ENCODE data around the gene TP53I11.

TP53I11 gene

GRCh38 chr11:44950625-44951476 is at the start of gene TP53I11:
Gene TP53I11, minus strand, starts transcription at chr11:44950883. Its CDS starts 12,548 bp downstream, at chr11:44938335.
- Histone ChIP-seq H3K4me3 (peak within 1 kb of the TSS; percentile 96), H3K36me3 (0 out of 2 replicates have a peak, but pooled peaks cover under 1% of the 10 kb centered on the region), H3K4me2 (peak within 1 kb of the TSS; percentile 99), H3K27me3 (no peaks in the 10 kb centered on the region), H3K9ac (peak within 1 kb of the TSS; percentile 96), H3K27ac (peak within 1 kb of the TSS; percentile 98), H3K4me1 (peaks cover 82% of the 10 kb centered on the region), H4K20me1 (peaks cover 35% of the 10 kb centered on the region), H3K9me3 (no peaks in the 10 kb centered on the region)
- no peak for TF ChIP-seq Cebpa-rat (IDR thresholded peaks at IDR 0.05)

- no peak overlapping the region for H3K9ac ChIP-seq
- peak overlapping the region; percentile 45 for H3K4me2 ChIP-seq
- peaks cover 30% of the 10 kb centered on the region for H3K4me1 ChIP-seq
- H3K9me3 ChIP-seq: no peaks in the 10 kb centered on the region
- H3K27me3 ChIP-seq: no peaks in the 10 kb centered on the region
- no peak for TF ChIP-seq Cebpa-rat (IDR thresholded peaks at IDR 0.05)
- no peaks in the 10 kb centered on the region for H3K36me3 ChIP-seq
- H4K20me1 ChIP-seq: no peaks in the 10 kb centered on the region
- H3K4me3 ChIP-seq: no peak overlapping the region
- H3K27ac ChIP-seq: no peak overlapping the region
Observed at GRCh38 chr11:44999068-44999467, 48.4 kb upstream of the TP53I11 start.

- Histone ChIP-seq H3K27ac (no peak overlapping the region), H3K4me3 (no peak overlapping the region), H3K9me3 (no peaks in the 10 kb centered on the region), H3K9ac (no peak overlapping the region), H4K20me1 (no peaks in the 10 kb centered on the region), H3K27me3 (no peaks in the 10 kb centered on the region), H3K4me2 (peak overlapping the region; percentile 43), H3K4me1 (peaks cover 31% of the 10 kb centered on the region), H3K36me3 (no peaks in the 10 kb centered on the region)
- TF ChIP-seq Cebpa-rat (IDR thresholded peaks at IDR 0.05): no peak
Observed at GRCh38 chr11:44998051-44998450, 47.4 kb upstream of the TP53I11 start.

- Histone ChIP-seq H3K4me3 (no peak overlapping the region), H4K20me1 (no peaks in the 10 kb centered on the region), H3K27me3 (no peaks in the 10 kb centered on the region), H3K36me3 (no peaks in the 10 kb centered on the region), H3K9ac (no peak overlapping the region), H3K4me2 (peak overlapping the region; percentile 43), H3K4me1 (peaks cover 36% of the 10 kb centered on the region), H3K9me3 (no peaks in the 10 kb centered on the region), H3K27ac (no peak overlapping the region)
- TF ChIP-seq Cebpa-rat (IDR thresholded peaks at IDR 0.05): no peak
Observed at GRCh38 chr11:44997566-44997965, 46.9 kb upstream of the TP53I11 start.

GRCh38 chr11:44994753-44995152 is 44.1 kb upstream of the TP53I11 start:
- H3K4me3 ChIP-seq: no peak overlapping the region
- peaks cover 51% of the 10 kb centered on the region for H3K4me1 ChIP-seq
- no peak for TF ChIP-seq Cebpa-rat (IDR thresholded peaks at IDR 0.05)
- no peak overlapping the region for H3K9ac ChIP-seq
- no peaks in the 10 kb centered on the region for H3K27me3 ChIP-seq
- no peaks in the 10 kb centered on the region for H3K9me3 ChIP-seq
- no peaks in the 10 kb centered on the region for H3K36me3 ChIP-seq
- H3K27ac ChIP-seq: no peak overlapping the region
- no peak overlapping the region for H3K4me2 ChIP-seq
- H4K20me1 ChIP-seq: no peaks in the 10 kb centered on the region

GRCh38 chr11:44993971-44994704 is 43.5 kb upstream of the TP53I11 start:
- Histone ChIP-seq H4K20me1 (no peaks in the 10 kb centered on the region), H3K9me3 (no peaks in the 10 kb centered on the region), H3K4me2 (no peak overlapping the region), H3K4me3 (no peak overlapping the region), H3K27ac (no peak overlapping the region), H3K9ac (no peak overlapping the region), H3K4me1 (peaks cover 50% of the 10 kb centered on the region), H3K27me3 (no peaks in the 10 kb centered on the region), H3K36me3 (no peaks in the 10 kb centered on the region)
- TF ChIP-seq Cebpa-rat (IDR thresholded peaks at IDR 0.05): no peak

- H3K36me3 ChIP-seq: no peaks in the 10 kb centered on the region
- no peaks in the 10 kb centered on the region for H3K9me3 ChIP-seq
- H3K27ac ChIP-seq: no peak overlapping the region
- no peak overlapping the region for H3K4me3 ChIP-seq
- no peaks in the 10 kb centered on the region for H3K27me3 ChIP-seq
- H3K4me2 ChIP-seq: peak overlapping the region; percentile 12; the same call in 1 of the 2 replicates
- no peak overlapping the region for H3K9ac ChIP-seq
- TF ChIP-seq Cebpa-rat (IDR thresholded peaks at IDR 0.05): no peak
- no peaks in the 10 kb centered on the region for H4K20me1 ChIP-seq
- H3K4me1 ChIP-seq: peaks cover 36% of the 10 kb centered on the region
Observed at GRCh38 chr11:44992774-44993173, 42.1 kb upstream of the TP53I11 start.

- Histone ChIP-seq H3K9ac (no peak overlapping the region), H3K27ac (no peak overlapping the region), H3K4me2 (peak overlapping the region; percentile 12; the same call in 1 of the 2 replicates), H3K36me3 (no peaks in the 10 kb centered on the region), H3K9me3 (no peaks in the 10 kb centered on the region), H4K20me1 (no peaks in the 10 kb centered on the region), H3K4me1 (peaks cover 32% of the 10 kb centered on the region), H3K4me3 (no peak overlapping the region), H3K27me3 (no peaks in the 10 kb centered on the region)
- no peak for TF ChIP-seq Cebpa-rat (IDR thresholded peaks at IDR 0.05)
Observed at GRCh38 chr11:44992181-44992582, 41.5 kb upstream of the TP53I11 start.

- no peak overlapping the region for H3K4me3 ChIP-seq
- no peaks in the 10 kb centered on the region for H3K27me3 ChIP-seq
Observed at GRCh38 chr11:44990665-44991064, 40.0 kb upstream of the TP53I11 start.

More at GRCh38 chr11:44990665-44991064, 40.0 kb upstream of the TP53I11 start:
- Histone ChIP-seq H4K20me1 (no peaks in the 10 kb centered on the region), H3K4me2 (peak overlapping the region; percentile 60), H3K9me3 (no peaks in the 10 kb centered on the region), H3K4me1 (peaks cover 34% of the 10 kb centered on the region), H3K27ac (peak overlapping the region; percentile 12; the same call in 1 of the 2 replicates), H3K36me3 (no peaks in the 10 kb centered on the region), H3K9ac (no peak overlapping the region)
- no peak for TF ChIP-seq Cebpa-rat (IDR thresholded peaks at IDR 0.05)
